HEK293 (cell line): Measurements from ENCODE around the gene PAFAH1B2.

ENCODE experiments used
- AEBP2 ChIP-seq: fragments of 450-650 bp; formaldehyde crosslinking; IDR thresholded peaks from 2 replicates; pipeline ENCODE4 v1.5.1; 2016; ENCODE audit warnings: missing biosample characterization, missing genetic modification characterization, borderline replicate concordance
- ATF2 ChIP-seq: fragments of 450-650 bp; formaldehyde crosslinking; IDR thresholded peaks from 2 replicates; pipeline ENCODE4 v1.5.1; 2016; ENCODE audit warnings: missing biosample characterization, missing genetic modification characterization, low read depth
- HOXD13 ChIP-seq: sonication (generic); formaldehyde crosslinking; IDR thresholded peaks from 2 replicates; pipeline ENCODE4 v1.8.0; 2022; ENCODE audit warnings: missing genetic modification reagents, borderline replicate concordance
- PBX3 ChIP-seq: sonication (generic); formaldehyde crosslinking; IDR thresholded peaks from 2 replicates; pipeline ENCODE4 v1.8.1; 2022; ENCODE audit warnings: mild to moderate bottlenecking, moderate library complexity, missing genetic modification reagents
- ZBTB1 ChIP-seq: fragments of 450-650 bp; formaldehyde crosslinking; IDR thresholded peaks from 2 replicates; pipeline ENCODE4 v1.5.1; 2016; ENCODE audit warnings: missing biosample characterization, missing genetic modification characterization
- ZBTB48 ChIP-seq: fragments of 450-650 bp; formaldehyde crosslinking; IDR thresholded peaks from 2 replicates; pipeline ENCODE4 v1.5.1; 2016; ENCODE audit warnings: missing biosample characterization, missing genetic modification characterization
- ZNF223 ChIP-seq: fragments of 450-650 bp; formaldehyde crosslinking; IDR thresholded peaks from 2 replicates; pipeline ENCODE4 v1.5.1; 2016; ENCODE audit warnings: missing biosample characterization, missing genetic modification characterization
- ZNF239 ChIP-seq: fragments of 450-650 bp; formaldehyde crosslinking; IDR thresholded peaks from 2 replicates; pipeline ENCODE4 v1.5.1; 2016; ENCODE audit warnings: missing biosample characterization, missing genetic modification characterization
- ZNF280D ChIP-seq: fragments of 450-650 bp; formaldehyde crosslinking; IDR thresholded peaks from 2 replicates; pipeline ENCODE4 v1.5.1; 2016; ENCODE audit warnings: missing biosample characterization, missing genetic modification characterization
- ZNF518A ChIP-seq: fragments of 450-650 bp; formaldehyde crosslinking; conservative IDR thresholded peaks from 2 replicates; pipeline ENCODE4 v1.5.1; 2016; ENCODE audit warnings: low read depth, missing biosample characterization, missing genetic modification characterization
- ZNF624 ChIP-seq: fragments of 450-650 bp; formaldehyde crosslinking; IDR thresholded peaks from 2 replicates; pipeline ENCODE4 v1.5.1; 2017; ENCODE audit warnings: missing biosample characterization, missing genetic modification characterization
- ZNF677 ChIP-seq: fragments of 450-650 bp; IDR thresholded peaks from 2 replicates; pipeline ENCODE4 v1.5.0; 2018; ENCODE audit warnings: missing biosample characterization, mild to moderate bottlenecking, missing genetic modification characterization, moderate library complexity
- ZNF785 ChIP-seq: fragments of 450-650 bp; formaldehyde crosslinking; IDR thresholded peaks from 2 replicates; pipeline ENCODE4 v1.5.1; 2016; ENCODE audit warnings: missing biosample characterization, missing genetic modification characterization
- ZNF791 ChIP-seq: fragments of 450-650 bp; formaldehyde crosslinking; IDR thresholded peaks from 2 replicates; pipeline ENCODE4 v1.5.1; 2016; ENCODE audit warnings: missing biosample characterization, missing genetic modification characterization
- TF ChIP-seq, protein P1 (sequence below): fragments of 450-650 bp; formaldehyde crosslinking; IDR thresholded peaks from 2 replicates; pipeline ENCODE4 v1.5.1; 2016; ENCODE audit warnings: missing biosample characterization, missing genetic modification characterization
- TF ChIP-seq, protein P2 (sequence below): fragments of 450-650 bp; formaldehyde crosslinking; IDR thresholded peaks from 2 replicates; pipeline ENCODE4 v1.5.1; 2016; ENCODE audit warnings: missing biosample characterization, missing genetic modification characterization
- TF ChIP-seq, protein P3 (sequence below): fragments of 450-650 bp; formaldehyde crosslinking; IDR thresholded peaks from 2 replicates; pipeline ENCODE4 v1.5.1; 2017; ENCODE audit warnings: missing biosample characterization, missing genetic modification characterization
- TF ChIP-seq, protein P4 (sequence below): fragments of 450-650 bp; formaldehyde crosslinking; IDR thresholded peaks from 2 replicates; pipeline ENCODE4 v1.5.1; 2016; ENCODE audit warnings: missing biosample characterization, missing genetic modification characterization

Gene PAFAH1B2

DNA sequence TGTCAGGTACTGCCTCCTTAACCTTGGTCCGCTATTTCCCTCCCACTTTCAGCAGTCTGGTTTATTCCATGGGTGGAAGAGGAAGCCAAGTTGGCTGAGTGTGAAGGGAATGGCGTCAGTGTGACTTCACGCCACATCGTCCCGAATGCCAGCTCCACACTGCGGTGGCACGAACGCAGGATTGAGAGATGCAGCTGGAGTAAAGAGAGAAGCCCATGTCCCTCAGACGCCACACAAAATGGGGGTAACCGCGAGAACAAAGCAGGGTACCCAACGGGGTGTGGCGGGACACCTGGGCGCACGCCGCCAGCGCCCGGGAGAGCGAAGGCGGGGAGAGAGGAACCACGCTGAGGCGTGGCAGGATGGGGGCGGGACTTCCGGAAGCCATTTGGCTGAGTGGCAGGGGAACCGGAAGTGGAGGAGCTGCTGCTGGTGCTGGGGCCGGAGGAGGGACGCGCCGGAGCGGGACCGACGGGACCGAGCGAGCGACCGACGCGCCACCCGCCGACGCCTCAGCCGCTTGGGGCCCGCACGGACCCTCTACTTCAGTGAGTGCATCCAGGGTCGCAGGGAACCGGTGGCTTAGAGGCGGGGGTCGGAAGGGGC is at the start of gene PAFAH1B2 (continued):
- TF ChIP-seq, protein P1, sequence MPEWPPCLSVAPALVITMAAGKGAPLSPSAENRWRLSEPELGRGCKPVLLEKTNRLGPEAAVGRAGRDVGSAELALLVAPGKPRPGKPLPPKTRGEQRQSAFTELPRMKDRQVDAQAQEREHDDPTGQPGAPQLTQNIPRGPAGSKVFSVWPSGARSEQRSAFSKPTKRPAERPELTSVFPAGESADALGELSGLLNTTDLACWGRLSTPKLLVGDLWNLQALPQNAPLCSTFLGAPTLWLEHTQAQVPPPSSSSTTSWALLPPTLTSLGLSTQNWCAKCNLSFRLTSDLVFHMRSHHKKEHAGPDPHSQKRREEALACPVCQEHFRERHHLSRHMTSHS (tag by site-specific recombination), result no peak
- TF ChIP-seq, protein P2, sequence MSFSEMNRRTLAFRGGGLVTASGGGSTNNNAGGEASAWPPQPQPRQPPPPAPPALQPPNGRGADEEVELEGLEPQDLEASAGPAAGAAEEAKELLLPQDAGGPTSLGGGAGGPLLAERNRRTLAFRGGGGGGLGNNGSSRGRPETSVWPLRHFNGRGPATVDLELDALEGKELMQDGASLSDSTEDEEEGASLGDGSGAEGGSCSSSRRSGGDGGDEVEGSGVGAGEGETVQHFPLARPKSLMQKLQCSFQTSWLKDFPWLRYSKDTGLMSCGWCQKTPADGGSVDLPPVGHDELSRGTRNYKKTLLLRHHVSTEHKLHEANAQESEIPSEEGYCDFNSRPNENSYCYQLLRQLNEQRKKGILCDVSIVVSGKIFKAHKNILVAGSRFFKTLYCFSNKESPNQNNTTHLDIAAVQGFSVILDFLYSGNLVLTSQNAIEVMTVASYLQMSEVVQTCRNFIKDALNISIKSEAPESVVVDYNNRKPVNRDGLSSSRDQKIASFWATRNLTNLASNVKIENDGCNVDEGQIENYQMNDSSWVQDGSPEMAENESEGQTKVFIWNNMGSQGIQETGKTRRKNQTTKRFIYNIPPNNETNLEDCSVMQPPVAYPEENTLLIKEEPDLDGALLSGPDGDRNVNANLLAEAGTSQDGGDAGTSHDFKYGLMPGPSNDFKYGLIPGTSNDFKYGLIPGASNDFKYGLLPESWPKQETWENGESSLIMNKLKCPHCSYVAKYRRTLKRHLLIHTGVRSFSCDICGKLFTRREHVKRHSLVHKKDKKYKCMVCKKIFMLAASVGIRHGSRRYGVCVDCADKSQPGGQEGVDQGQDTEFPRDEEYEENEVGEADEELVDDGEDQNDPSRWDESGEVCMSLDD, result peak; percentile 90
- TF ChIP-seq ZNF280D (no peak), AEBP2 (tag by site-specific recombination) (no peak), ZBTB48 (no peak), ZNF677 (tag by site-specific recombination) (no peak), ZNF791 (tag by site-specific recombination) (no peak), ZNF239 (tag by site-specific recombination) (no peak), PBX3 (CRISPR knock-in tag) (peak; percentile 90), ATF2 (tag by site-specific recombination) (no peak), HOXD13 (CRISPR knock-in tag) (no peak), ZNF785 (tag by site-specific recombination) (no peak), ZNF624 (tag by site-specific recombination) (no peak), ZBTB1 (tag by site-specific recombination) (no peak), ZNF518A (tag by site-specific recombination) (0 out of 2 replicates have a peak, but pooled peaks have one; percentile 8), ZNF223 (tag by site-specific recombination) (no peak)
- TF ChIP-seq, protein P3, sequence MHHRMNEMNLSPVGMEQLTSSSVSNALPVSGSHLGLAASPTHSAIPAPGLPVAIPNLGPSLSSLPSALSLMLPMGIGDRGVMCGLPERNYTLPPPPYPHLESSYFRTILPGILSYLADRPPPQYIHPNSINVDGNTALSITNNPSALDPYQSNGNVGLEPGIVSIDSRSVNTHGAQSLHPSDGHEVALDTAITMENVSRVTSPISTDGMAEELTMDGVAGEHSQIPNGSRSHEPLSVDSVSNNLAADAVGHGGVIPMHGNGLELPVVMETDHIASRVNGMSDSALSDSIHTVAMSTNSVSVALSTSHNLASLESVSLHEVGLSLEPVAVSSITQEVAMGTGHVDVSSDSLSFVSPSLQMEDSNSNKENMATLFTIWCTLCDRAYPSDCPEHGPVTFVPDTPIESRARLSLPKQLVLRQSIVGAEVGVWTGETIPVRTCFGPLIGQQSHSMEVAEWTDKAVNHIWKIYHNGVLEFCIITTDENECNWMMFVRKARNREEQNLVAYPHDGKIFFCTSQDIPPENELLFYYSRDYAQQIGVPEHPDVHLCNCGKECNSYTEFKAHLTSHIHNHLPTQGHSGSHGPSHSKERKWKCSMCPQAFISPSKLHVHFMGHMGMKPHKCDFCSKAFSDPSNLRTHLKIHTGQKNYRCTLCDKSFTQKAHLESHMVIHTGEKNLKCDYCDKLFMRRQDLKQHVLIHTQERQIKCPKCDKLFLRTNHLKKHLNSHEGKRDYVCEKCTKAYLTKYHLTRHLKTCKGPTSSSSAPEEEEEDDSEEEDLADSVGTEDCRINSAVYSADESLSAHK, result no peak
- TF ChIP-seq, protein P4, sequence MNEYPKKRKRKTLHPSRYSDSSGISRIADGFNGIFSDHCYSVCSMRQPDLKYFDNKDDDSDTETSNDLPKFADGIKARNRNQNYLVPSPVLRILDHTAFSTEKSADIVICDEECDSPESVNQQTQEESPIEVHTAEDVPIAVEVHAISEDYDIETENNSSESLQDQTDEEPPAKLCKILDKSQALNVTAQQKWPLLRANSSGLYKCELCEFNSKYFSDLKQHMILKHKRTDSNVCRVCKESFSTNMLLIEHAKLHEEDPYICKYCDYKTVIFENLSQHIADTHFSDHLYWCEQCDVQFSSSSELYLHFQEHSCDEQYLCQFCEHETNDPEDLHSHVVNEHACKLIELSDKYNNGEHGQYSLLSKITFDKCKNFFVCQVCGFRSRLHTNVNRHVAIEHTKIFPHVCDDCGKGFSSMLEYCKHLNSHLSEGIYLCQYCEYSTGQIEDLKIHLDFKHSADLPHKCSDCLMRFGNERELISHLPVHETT, result no peak
